ENCODE measurements around the gene RPGRIP1L. TPM values are rescaled to one million over a fixed set of nuclear protein-coding genes. Genes with fewer than 3 reads are reported as not detected.

The RPGRIP1L gene
- total RNA-seq, 4 donors from 2014 or later = 0.53 to 0.75 (median 0.68) TPM

DNA sequence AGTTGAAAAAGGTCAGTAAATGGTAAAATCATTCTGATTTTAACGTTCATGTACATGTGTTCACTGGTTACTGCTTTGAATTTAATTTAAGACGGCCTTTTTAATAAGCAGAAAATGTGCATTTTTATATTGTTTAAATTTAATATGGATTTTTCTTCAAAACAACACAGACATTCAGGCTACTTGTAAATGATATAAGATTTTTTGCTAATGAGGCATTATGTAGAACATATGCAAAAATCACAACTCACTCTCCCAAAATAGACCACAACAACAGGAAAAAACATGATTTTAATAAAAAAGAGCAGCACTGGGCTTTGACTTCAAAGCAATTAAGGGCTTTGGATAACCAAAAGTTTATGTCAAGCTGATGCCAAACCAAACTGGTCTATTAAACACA lies 22.3 kb downstream of the RPGRIP1L start:
- DNase-seq (no peak), ATAC-seq (no peak)
- TF ChIP-seq, protein P1, sequence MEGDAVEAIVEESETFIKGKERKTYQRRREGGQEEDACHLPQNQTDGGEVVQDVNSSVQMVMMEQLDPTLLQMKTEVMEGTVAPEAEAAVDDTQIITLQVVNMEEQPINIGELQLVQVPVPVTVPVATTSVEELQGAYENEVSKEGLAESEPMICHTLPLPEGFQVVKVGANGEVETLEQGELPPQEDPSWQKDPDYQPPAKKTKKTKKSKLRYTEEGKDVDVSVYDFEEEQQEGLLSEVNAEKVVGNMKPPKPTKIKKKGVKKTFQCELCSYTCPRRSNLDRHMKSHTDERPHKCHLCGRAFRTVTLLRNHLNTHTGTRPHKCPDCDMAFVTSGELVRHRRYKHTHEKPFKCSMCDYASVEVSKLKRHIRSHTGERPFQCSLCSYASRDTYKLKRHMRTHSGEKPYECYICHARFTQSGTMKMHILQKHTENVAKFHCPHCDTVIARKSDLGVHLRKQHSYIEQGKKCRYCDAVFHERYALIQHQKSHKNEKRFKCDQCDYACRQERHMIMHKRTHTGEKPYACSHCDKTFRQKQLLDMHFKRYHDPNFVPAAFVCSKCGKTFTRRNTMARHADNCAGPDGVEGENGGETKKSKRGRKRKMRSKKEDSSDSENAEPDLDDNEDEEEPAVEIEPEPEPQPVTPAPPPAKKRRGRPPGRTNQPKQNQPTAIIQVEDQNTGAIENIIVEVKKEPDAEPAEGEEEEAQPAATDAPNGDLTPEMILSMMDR (IDR thresholded peaks at IDR 0.05 in 4 of 5, conservative IDR thresholded peaks at IDR 0.05 in 1 of 5) = no peak
- TF ChIP-seq POLR2A (IDR thresholded peaks at IDR 0.05) = no peak
- Histone ChIP-seq H3K27me3 (no peaks in the 10 kb centered on the region), H3K9me3 (no peaks in the 10 kb centered on the region), H3K4me1 (no peaks in the 10 kb centered on the region), H3K27ac (no peak overlapping the region), H3K4me3 (no peak overlapping the region), H3K36me3 (peaks cover 0 to 11% of the 10 kb centered on the region in 2 donors)
- in situ Hi-C loops (cut with MboI; ENCODE audit: low sequenced_read_pairs in 4 of 4) (no loop called here), intact Hi-C loops (cut with DNase I; ENCODE audit: low total_unique reads) (no loop called here)

DNA sequence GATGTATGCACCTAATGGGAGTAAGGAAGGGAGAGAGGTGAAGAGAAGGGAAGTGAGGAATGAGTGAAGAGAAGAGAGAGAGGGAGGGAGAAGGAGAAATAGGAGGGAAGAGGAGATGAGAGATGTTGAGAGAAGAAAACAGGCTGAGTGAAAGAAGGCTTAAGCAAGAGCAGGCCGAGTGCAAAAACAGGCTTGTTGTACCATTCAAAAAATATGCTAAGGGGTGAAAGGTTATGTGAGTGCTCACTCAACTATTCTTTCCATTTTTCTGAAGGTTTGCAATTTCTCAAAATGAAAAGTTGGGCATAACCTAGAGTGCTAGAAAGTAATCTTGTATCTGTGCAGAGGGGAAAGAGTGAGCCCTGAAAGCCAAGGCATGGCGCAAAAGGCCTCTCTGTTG lies 22.9 kb downstream of the RPGRIP1L start:
- DNase-seq = no peak
- Histone ChIP-seq H3K4me1 (no peaks in the 10 kb centered on the region), H3K4me3 (no peak overlapping the region), H3K27me3 (no peaks in the 10 kb centered on the region), H3K27ac (no peak overlapping the region), H3K36me3 (peaks cover 0 to 7% of the 10 kb centered on the region in 2 donors), H3K9me3 (no peaks in the 10 kb centered on the region)
- intact Hi-C loops (cut with DNase I; ENCODE audit: low total_unique reads) (no loop called here), in situ Hi-C loops (cut with MboI; ENCODE audit: low sequenced_read_pairs in 4 of 4) (no loop called here)
- no peak for TF ChIP-seq POLR2A (IDR thresholded peaks at IDR 0.05)
- TF ChIP-seq, protein P1 (IDR thresholded peaks at IDR 0.05 in 4 of 5, conservative IDR thresholded peaks at IDR 0.05 in 1 of 5) = no peak
- ATAC-seq = no peak

DNA sequence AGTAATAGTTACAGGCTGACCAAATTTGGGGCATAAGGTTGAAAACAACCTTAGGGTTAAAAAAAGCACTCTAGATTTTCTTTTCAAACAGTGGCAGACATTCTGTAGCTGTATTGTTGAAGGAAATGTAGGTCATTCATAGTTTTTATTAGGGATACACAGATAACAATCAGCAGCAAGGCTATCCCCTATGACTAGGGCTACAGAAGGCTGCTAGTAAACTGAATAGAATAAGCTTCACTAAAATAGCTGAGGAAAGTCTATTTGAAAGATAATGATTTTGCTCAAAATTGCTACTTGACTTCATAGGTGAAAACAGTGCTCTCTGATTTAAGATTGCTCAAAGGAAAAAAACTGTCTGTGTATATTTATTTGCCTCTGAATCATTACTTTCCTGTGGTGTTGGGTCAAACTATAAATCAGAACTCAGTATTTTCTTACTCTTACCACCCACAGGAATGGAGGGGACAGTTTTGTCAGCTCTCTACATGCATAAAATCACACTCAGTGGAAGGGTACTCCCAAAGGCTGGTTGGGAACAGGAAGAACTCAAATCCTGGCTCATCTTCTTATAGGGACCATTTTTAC lies 24.8 kb downstream of the RPGRIP1L start:
- in situ Hi-C loops (cut with MboI; ENCODE audit: low sequenced_read_pairs in 4 of 4) = no loop called here
- no peaks in the 10 kb centered on the region for H3K4me1 ChIP-seq
- no peak for TF ChIP-seq POLR2A (IDR thresholded peaks at IDR 0.05)
- no peaks in the 10 kb centered on the region for H3K9me3 ChIP-seq
- H3K27ac ChIP-seq = no peak overlapping the region
- ATAC-seq (no peak), DNase-seq (no peak)
- no peak overlapping the region for H3K4me3 ChIP-seq
- no peaks in the 10 kb centered on the region for H3K36me3 ChIP-seq
- intact Hi-C loops (cut with DNase I; ENCODE audit: low total_unique reads) = no loop called here
- H3K27me3 ChIP-seq = no peaks in the 10 kb centered on the region

DNA sequence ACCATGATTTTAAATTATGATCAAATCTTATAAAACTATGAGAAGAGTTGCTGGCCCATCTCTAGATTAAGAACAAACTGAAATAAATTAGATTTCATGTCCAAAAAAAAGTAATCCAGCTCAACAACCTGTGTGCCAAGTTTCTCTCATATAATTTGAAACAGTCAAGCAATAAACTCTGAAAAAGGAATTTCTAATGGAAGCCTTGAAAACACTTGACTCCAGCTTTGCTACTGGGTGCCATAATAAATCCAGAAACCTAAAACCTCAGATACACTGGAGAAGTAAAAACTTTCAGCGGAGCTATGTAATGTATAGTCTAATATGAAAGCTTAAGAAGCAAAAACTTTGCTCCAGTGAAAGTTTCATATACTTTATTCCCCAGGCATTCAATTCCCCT lies 25.5 kb downstream of the RPGRIP1L start:
- in situ Hi-C loops (cut with MboI; ENCODE audit: low sequenced_read_pairs in 4 of 4) (no loop called here), intact Hi-C loops (cut with DNase I; ENCODE audit: low total_unique reads) (no loop called here)
- H3K9me3 ChIP-seq = no peaks in the 10 kb centered on the region
- H3K4me3 ChIP-seq = no peak overlapping the region
- no peak overlapping the region for H3K27ac ChIP-seq
- no peaks in the 10 kb centered on the region for H3K4me1 ChIP-seq
- no peaks in the 10 kb centered on the region for H3K27me3 ChIP-seq
- no peak for TF ChIP-seq POLR2A (IDR thresholded peaks at IDR 0.05)
- TF ChIP-seq, protein P1 (IDR thresholded peaks at IDR 0.05 in 4 of 5, conservative IDR thresholded peaks at IDR 0.05 in 1 of 5) = no peak
- no peak for DNase-seq
- ATAC-seq = no peak
- no peaks in the 10 kb centered on the region for H3K36me3 ChIP-seq

DNA sequence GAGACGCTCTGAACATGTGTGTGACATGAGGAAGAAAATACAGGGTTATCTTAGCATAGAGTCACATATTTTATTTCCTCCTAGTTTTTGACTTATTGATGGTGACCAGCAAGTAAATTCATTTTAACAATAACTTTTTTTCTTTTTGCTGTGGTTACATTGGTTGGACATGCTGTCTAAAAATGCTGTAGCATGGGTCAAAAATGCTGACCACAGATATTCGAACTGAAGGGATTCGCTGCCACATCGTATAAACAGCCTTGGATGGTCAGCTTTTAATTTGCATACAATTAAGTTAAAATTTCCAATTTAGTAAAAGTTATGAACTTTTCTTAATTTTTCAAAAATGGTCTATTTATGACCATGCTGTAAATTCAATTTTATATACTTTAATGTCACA lies 30.5 kb downstream of the RPGRIP1L start:
- Histone ChIP-seq H3K27ac (no peak overlapping the region), H3K36me3 (no peaks in the 10 kb centered on the region), H3K27me3 (no peaks in the 10 kb centered on the region), H3K4me3 (no peak overlapping the region), H3K4me1 (no peaks in the 10 kb centered on the region), H3K9me3 (no peaks in the 10 kb centered on the region)
- intact Hi-C loops (cut with DNase I; ENCODE audit: low total_unique reads) (no loop called here), in situ Hi-C loops (cut with MboI; ENCODE audit: low sequenced_read_pairs in 4 of 4) (no loop called here)
- ATAC-seq = no peak
- no peak for TF ChIP-seq POLR2A (IDR thresholded peaks at IDR 0.05)
- TF ChIP-seq, protein P1 (IDR thresholded peaks at IDR 0.05 in 4 of 5, conservative IDR thresholded peaks at IDR 0.05 in 1 of 5) = no peak
- DNase-seq = no peak

Data from gastrocnemius medialis (tissue), 4 donors.